Central memory CD8-positive, alpha-beta T cell (primary cell): ENCODE data around the gene WDR36.

Experiments
- ATAC-seq: fragments of 150-1000 bp; cut with Tn5 transposase; replicated peaks from 2 replicates; pipeline ENCODE4 v1.10.0; 2022; ENCODE audit warnings: mild to moderate bottlenecking, moderate FRiP score, moderate number of reproducible peaks; ENCODE audit not compliant: poor library complexity, severe bottlenecking; ENCODE audit errors: extremely low read depth
- DNase-seq, 2 donors: peaks; one replicate each; pipeline ENCODE4 v3.0.0; 2021; ENCODE audit warnings: low spot score in 2 of 2
- H3K27ac Mint-ChIP-seq: one replicate; pipeline ENCODE4 v1.8.0; 2022; ENCODE audit warnings: low read depth, mild to moderate bottlenecking, moderate library complexity, mixed read lengths
- H3K27me3 Mint-ChIP-seq: one replicate; pipeline ENCODE4 v1.8.0; 2022; ENCODE audit warnings: mixed read lengths
- H3K36me3 Mint-ChIP-seq: one replicate; pipeline ENCODE4 v1.8.0; 2022; ENCODE audit warnings: mild to moderate bottlenecking, moderate library complexity, mixed read lengths; ENCODE audit not compliant: insufficient read depth
- H3K4me1 Mint-ChIP-seq: one replicate; pipeline ENCODE4 v1.8.0; 2022; ENCODE audit warnings: mixed read lengths
- H3K4me3 Mint-ChIP-seq: one replicate; pipeline ENCODE4 v1.8.0; 2022; ENCODE audit warnings: mild to moderate bottlenecking, moderate library complexity, mixed read lengths
- H3K9me3 Mint-ChIP-seq: one replicate; pipeline ENCODE4 v1.8.0; 2022; ENCODE audit warnings: mixed read lengths

WDR36 gene

DNA sequence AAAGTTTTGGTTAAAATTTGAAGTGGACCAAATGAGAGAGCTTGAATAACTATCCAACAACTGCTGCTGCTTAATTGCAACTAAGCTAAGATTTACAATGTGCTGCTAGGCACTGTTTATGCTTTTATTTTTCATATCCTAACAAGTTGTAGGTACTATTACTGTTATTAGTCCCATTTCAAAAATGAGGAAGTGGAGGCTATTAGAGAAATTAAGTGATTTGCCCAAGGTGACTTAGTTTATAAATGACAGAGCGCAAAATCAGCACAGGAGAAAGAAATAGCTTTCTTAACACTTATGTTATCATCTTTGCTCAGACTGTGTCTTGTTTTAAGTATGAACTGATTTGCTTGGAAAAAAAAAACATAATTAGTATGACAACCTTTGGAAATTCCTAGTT lies 23.1 kb downstream of the WDR36 start:
- peaks cover 42% of the 10 kb centered on the region for H3K36me3 Mint-ChIP-seq
- H3K27me3 Mint-ChIP-seq = no peaks in the 10 kb centered on the region
- DNase-seq (no peak), ATAC-seq (no peak)
- H3K4me1 Mint-ChIP-seq = peaks cover 6% of the 10 kb centered on the region
- H3K27ac Mint-ChIP-seq = no peak overlapping the region
- H3K9me3 Mint-ChIP-seq = no peaks in the 10 kb centered on the region
- no peak overlapping the region for H3K4me3 Mint-ChIP-seq

DNA sequence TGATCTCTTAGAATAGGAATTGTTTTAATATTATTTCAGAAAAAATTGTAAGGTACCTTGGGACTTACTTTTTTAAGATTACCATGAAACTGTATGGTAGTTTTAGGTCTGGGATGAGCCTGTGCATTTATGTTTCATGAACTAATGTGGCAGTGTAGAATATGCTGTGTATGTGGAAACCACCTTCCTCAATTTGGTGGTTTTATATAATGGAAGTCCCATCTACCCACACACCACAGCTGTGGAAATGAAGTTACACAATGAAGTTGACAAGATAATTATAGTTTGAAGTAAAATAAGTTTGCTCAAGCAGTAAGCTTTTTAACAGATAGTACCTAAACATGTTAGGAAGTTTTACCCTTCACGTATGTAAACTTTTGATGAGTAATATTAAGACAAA lies 24.4 kb downstream of the WDR36 start:
- Mint-ChIP-seq H3K27ac (no peak overlapping the region), H3K27me3 (no peaks in the 10 kb centered on the region), H3K9me3 (no peaks in the 10 kb centered on the region), H3K36me3 (peaks cover 43% of the 10 kb centered on the region), H3K4me3 (no peak overlapping the region), H3K4me1 (peaks cover 6% of the 10 kb centered on the region)
- DNase-seq (no peak), ATAC-seq (no peak)

DNA sequence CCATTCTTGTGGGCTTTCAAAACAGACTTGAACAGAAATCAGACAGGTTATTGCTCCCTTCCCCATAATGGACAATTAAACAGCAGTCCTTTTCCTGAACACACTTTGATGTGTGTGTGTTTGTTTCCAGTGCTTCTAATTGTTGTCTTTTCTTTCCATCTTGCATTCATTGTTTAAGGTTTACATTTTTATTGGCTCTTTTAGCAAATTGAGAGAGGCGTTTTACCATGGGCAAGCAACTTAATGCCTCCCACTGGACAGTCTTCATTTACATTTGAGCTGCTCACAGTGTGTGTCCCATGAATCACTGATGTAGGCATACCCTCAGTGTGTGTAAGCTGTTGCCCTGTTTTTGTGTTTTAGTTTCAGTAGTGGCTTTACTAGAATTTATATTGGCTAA lies 25.0 kb downstream of the WDR36 start:
- H3K4me3 Mint-ChIP-seq = no peak overlapping the region
- peaks cover 6% of the 10 kb centered on the region for H3K4me1 Mint-ChIP-seq
- H3K36me3 Mint-ChIP-seq = peaks cover 45% of the 10 kb centered on the region
- no peak for ATAC-seq
- no peaks in the 10 kb centered on the region for H3K27me3 Mint-ChIP-seq
- peak overlapping the region; percentile 27 for H3K27ac Mint-ChIP-seq
- no peak for DNase-seq
- H3K9me3 Mint-ChIP-seq = no peaks in the 10 kb centered on the region

DNA sequence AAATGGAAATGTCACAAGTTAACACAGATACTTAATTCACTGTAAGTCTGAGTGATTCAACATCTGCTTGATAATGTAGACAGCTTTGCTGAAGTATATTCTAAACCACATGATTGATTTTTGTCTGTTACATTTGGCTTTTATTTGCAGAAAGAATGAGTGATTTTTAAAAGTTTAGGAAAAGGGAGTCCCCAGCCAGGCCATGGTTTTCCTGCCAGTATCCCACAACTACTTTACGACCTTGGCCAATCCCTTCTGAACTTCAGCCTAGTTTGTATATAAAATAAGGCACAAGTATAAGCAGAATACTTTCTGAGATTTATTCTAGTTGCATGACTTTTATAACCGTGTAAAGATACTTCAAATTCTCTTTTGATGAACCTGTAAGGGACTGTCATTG lies 27.1 kb downstream of the WDR36 start:
- Mint-ChIP-seq H3K27me3 (no peaks in the 10 kb centered on the region), H3K36me3 (peaks cover 42% of the 10 kb centered on the region), H3K9me3 (no peaks in the 10 kb centered on the region), H3K4me3 (no peak overlapping the region), H3K4me1 (peaks cover 6% of the 10 kb centered on the region), H3K27ac (no peak overlapping the region)
- no peak for ATAC-seq
- no peak for DNase-seq

DNA sequence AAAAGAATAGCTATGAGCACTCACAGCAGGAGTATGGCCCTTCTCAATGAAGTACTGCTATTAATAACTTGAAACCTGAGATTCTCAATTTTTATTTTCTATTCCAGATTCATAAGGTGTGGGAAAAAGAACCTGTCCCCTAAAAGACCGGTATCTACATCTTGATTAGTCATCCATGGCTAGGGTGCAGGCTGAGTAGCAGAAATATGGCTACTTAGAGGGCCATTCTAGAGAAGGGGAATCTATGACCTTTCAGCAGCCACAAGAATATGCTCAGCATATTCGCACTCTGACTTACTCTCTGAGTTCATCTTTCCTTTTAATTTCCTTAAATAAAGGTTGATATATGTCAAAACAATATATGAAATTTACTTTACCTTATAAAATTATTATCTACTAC lies 27.7 kb downstream of the WDR36 start:
- DNase-seq (no peak), ATAC-seq (no peak)
- no peaks in the 10 kb centered on the region for H3K9me3 Mint-ChIP-seq
- no peak overlapping the region for H3K27ac Mint-ChIP-seq
- H3K36me3 Mint-ChIP-seq = peaks cover 42% of the 10 kb centered on the region
- peaks cover 6% of the 10 kb centered on the region for H3K4me1 Mint-ChIP-seq
- H3K4me3 Mint-ChIP-seq = no peak overlapping the region
- no peaks in the 10 kb centered on the region for H3K27me3 Mint-ChIP-seq

DNA sequence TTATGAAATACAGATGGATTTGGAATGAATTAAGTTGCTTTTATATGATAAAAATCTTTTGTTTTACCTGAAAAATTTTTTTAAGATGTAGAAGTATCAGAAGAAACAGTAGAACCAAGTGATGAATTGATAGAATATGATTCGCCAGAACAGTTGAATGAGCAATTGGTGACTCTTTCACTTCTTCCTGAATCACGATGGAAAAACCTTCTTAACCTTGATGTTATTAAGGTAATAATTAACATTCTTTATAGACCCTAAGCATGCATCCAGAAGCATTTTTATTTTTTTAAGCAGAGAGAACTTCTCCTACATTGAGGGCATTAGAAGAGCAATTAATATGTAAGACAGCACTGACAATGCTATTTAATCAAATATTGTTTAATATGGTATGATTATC lies 28.8 kb downstream of the WDR36 start:
- ATAC-seq = no peak
- H3K9me3 Mint-ChIP-seq = no peaks in the 10 kb centered on the region
- H3K27ac Mint-ChIP-seq = no peak overlapping the region

DNA sequence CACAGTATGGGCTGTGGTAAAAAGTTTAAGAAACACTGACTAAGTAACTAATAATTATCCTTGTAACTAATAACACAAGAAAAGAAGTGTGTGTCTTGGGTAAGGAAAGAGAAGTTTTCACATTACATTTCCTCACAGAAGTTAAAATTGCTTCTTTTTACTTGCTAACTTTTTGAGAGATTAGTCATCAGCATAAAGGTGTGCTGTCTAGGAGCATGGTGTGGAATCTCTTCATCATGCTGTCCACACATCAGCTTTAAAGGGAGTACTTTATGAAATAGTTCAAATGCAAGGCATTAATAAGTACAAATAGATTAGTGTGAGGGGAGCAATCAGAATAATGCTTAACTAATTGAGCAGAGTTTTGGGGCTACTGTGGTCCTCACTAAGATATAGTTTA lies 29.8 kb downstream of the WDR36 start:
- peaks cover 50% of the 10 kb centered on the region for H3K36me3 Mint-ChIP-seq
- H3K4me1 Mint-ChIP-seq = peaks cover 6% of the 10 kb centered on the region

More for the DNA sequence above, 28.8 kb downstream of the WDR36 start:
- peaks cover 41% of the 10 kb centered on the region for H3K36me3 Mint-ChIP-seq
- H3K27me3 Mint-ChIP-seq = no peaks in the 10 kb centered on the region
- no peak overlapping the region for H3K4me3 Mint-ChIP-seq
- H3K4me1 Mint-ChIP-seq = peaks cover 6% of the 10 kb centered on the region
- DNase-seq = no peak

DNA sequence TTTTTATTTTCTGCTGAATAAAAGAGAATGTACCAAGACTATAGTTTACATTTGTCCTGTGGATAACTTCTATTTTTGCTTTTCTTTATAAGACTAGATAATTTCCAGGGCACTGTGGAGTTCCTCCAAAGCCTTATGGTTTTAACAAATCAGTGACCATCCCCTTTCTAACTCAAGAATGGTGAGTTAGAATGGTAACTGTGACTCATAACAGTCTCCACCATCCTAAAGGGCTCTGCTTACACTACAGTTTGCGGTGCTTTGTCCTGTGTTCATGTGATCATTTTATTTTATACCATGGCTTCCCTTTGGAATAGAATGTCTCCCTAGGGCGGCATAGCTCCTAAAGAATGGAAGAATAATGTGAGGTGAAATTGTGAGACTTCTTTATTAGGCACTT lies 30.2 kb downstream of the WDR36 start:
- peaks cover 6% of the 10 kb centered on the region for H3K4me1 Mint-ChIP-seq
- no peaks in the 10 kb centered on the region for H3K9me3 Mint-ChIP-seq
- H3K4me3 Mint-ChIP-seq = no peak overlapping the region
- H3K36me3 Mint-ChIP-seq = peaks cover 54% of the 10 kb centered on the region
- ATAC-seq = no peak
- no peaks in the 10 kb centered on the region for H3K27me3 Mint-ChIP-seq
- H3K27ac Mint-ChIP-seq = no peak overlapping the region
- DNase-seq = no peak

More for the DNA sequence above, 29.8 kb downstream of the WDR36 start:
- Mint-ChIP-seq H3K27ac (no peak overlapping the region), H3K4me3 (no peak overlapping the region), H3K27me3 (no peaks in the 10 kb centered on the region), H3K9me3 (no peaks in the 10 kb centered on the region)
- ATAC-seq (no peak), DNase-seq (no peak)

DNA sequence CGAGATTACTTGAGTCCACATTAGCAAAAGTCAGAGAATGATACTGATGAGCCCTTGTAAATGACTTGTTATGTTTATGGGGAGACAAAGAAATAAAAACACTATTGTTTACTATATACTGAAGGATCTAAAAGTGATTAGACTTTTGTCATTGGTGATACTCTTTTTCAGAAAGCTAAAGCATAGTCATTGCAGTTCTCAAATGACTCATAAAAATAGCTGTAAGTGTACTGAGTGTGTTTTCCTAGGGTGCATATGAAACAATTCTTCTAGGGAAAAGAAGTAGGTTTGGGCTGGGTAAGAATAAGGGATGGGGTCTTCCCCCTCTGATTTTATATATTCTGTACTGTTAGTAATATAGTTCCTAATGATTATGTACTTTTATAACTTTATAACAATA lies 32.6 kb downstream of the WDR36 start:
- DNase-seq = no peak
- H3K4me3 Mint-ChIP-seq = no peak overlapping the region
- H3K36me3 Mint-ChIP-seq = peaks cover 43% of the 10 kb centered on the region
- no peaks in the 10 kb centered on the region for H3K9me3 Mint-ChIP-seq
- H3K27me3 Mint-ChIP-seq = no peaks in the 10 kb centered on the region
- no peaks in the 10 kb centered on the region for H3K4me1 Mint-ChIP-seq
- no peak overlapping the region for H3K27ac Mint-ChIP-seq
- no peak for ATAC-seq

DNA sequence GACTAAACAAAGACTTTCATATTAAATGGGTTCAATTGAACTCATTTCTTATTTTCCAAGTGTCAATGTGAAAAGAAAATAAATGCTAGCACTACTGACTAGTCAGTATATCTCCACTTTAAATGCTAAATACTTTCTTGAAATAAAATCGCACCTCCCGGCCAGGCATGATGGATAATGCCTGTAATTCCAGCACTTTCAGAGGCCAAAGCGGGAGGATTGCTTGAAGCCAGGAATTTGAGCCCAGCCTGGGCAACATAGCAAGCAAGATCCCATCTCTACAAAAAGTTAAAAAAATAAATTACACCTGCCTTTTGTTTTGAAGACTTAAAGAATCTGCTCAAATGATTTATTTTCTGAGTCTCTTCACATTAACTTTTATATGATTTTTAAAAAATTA lies 34.7 kb downstream of the WDR36 start:
- H3K27ac Mint-ChIP-seq = no peak overlapping the region
- H3K27me3 Mint-ChIP-seq = no peaks in the 10 kb centered on the region
- H3K9me3 Mint-ChIP-seq = no peaks in the 10 kb centered on the region
- DNase-seq (no peak), ATAC-seq (no peak)
- no peak overlapping the region for H3K4me3 Mint-ChIP-seq
- peaks cover 33% of the 10 kb centered on the region for H3K36me3 Mint-ChIP-seq
- no peaks in the 10 kb centered on the region for H3K4me1 Mint-ChIP-seq

DNA sequence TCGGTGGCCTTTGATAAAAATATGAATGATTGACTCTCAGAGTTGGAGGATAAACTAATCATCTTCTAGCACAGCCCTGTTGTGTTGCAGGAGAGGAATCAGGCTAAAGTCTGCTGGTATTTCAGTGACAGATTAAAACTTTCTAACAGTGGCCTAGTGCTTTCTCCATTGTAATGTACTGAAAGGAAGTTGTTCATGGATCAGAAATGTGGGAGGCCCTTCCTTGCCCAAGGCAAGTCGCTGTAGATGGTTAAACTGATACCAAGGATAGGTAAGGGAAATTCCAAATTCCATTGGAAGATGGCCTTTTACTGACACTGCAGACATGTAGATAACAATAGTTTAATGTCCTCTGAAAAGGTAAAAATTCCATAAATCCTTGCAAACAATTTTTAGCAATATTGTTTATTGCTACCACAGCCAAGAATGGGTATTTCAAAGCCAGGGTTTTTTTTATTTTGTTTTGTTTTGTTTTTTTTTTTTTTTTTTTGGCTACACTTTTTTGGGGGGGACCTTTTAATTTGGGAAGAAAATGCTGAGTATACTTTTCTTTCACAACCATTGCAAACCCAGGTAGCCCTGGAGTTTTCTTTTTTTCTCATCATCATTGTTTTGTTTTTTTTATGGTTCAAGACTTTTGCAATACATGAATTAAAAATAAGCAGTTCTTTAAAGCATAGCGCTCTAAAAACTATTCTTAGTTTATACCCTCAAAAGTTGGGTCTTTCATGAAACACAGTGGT lies 35.5 kb downstream of the WDR36 start:
- no peak for DNase-seq
- H3K36me3 Mint-ChIP-seq = peaks cover 30% of the 10 kb centered on the region

DNA sequence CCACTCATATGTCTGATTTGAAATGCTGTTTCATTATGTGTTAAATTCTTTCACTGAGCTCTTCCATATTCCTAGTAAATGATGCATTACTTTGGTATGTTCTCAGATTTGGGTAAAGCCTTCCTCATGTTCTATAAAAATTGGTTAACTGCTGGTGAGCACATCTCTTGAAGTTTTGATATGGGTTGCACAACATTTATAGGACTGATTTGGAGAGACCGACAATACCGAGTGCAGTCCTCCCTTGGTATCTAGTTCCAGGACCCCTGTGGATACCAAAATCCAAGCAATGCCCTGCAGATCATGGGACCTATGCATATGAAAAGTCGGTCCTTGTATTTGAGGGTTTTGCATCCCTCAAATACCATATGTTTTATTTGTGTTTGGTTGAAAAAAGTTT lies 37.8 kb downstream of the WDR36 start:
- no peak overlapping the region for H3K4me3 Mint-ChIP-seq
- H3K36me3 Mint-ChIP-seq = peaks cover 19% of the 10 kb centered on the region
- H3K4me1 Mint-ChIP-seq = no peaks in the 10 kb centered on the region
- ATAC-seq = no peak
- DNase-seq = no peak
- H3K9me3 Mint-ChIP-seq = no peaks in the 10 kb centered on the region
- no peak overlapping the region for H3K27ac Mint-ChIP-seq
- H3K27me3 Mint-ChIP-seq = peaks cover 10% of the 10 kb centered on the region

More for the DNA sequence above, 35.5 kb downstream of the WDR36 start:
- no peak overlapping the region for H3K27ac Mint-ChIP-seq
- no peak overlapping the region for H3K4me3 Mint-ChIP-seq
- H3K9me3 Mint-ChIP-seq = no peaks in the 10 kb centered on the region
- ATAC-seq = no peak
- no peaks in the 10 kb centered on the region for H3K4me1 Mint-ChIP-seq
- H3K27me3 Mint-ChIP-seq = no peaks in the 10 kb centered on the region

DNA sequence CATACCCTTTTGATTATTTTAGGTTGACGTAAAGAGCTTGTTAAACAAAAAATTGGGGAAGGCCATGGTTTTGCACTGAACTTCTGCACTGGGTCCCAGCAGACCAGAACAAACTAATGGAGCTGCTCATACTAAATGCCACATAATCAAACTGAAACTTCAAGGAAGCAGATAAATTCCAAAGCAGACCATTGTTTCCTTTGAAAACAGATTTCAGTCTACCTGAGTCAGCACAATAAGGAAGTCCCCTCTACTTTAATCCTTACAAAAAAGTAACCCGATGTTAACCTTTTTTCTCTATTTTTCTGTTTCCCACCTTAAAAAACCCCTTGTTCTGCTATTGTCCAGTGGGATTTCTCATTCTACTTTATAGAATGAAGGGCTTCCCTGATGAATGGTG lies 39.2 kb downstream of the WDR36 start:
- no peak for ATAC-seq
- no peak for DNase-seq
- Mint-ChIP-seq H3K27ac (no peak overlapping the region), H3K4me1 (no peaks in the 10 kb centered on the region), H3K27me3 (peaks cover 19% of the 10 kb centered on the region), H3K4me3 (no peak overlapping the region), H3K36me3 (peaks cover 15% of the 10 kb centered on the region), H3K9me3 (no peaks in the 10 kb centered on the region)
